IPS DF 4.7 (cell line): Measurements from ENCODE around the gene EXOC2.
"Not testable (repeated sequence)": the region's sequence is repeated elsewhere in the genome, so short reads cannot be mapped to it uniquely, and the experiment has no call there.

Experiments
- DNase-seq: peaks from one replicate; pipeline ENCODE4 v3.0.0-alpha.2; 2013; ENCODE audit warnings: low spot score; ENCODE audit errors: extremely low read depth

Gene EXOC2

GRCh38 chr6:583635-584034 is 109.3 kb downstream of the EXOC2 start:
- no peak for DNase-seq

- DNase-seq, result no peak
These were observed 109.8 kb downstream of the EXOC2 start for GRCh38 chr6:583116-583515.

- DNase-seq, result no peak
These were observed 110.6 kb downstream of the EXOC2 start for GRCh38 chr6:582370-582769.

- no peak for DNase-seq
These were observed 113.6 kb downstream of the EXOC2 start for GRCh38 chr6:579339-579738.

- no peak for DNase-seq
These were observed 120.2 kb downstream of the EXOC2 start for GRCh38 chr6:572596-573265.

GRCh38 chr6:571892-572291 is 121.0 kb downstream of the EXOC2 start:
- DNase-seq, result no peak

GRCh38 chr6:570825-571224 is 122.1 kb downstream of the EXOC2 start:
- no peak for DNase-seq

- DNase-seq, result no peak
These were observed 123.9 kb downstream of the EXOC2 start for GRCh38 chr6:568954-569523.

- DNase-seq, result no peak
These were observed 124.9 kb downstream of the EXOC2 start for GRCh38 chr6:568085-568484.

- no peak for DNase-seq
These were observed 129.1 kb downstream of the EXOC2 start for GRCh38 chr6:563863-564262.

GRCh38 chr6:562052-562676 is 130.8 kb downstream of the EXOC2 start:
- DNase-seq, result no peak

GRCh38 chr6:561335-561734 is 131.6 kb downstream of the EXOC2 start:
- not testable (repeated sequence) for DNase-seq

GRCh38 chr6:558959-559358 is 134.0 kb downstream of the EXOC2 start:
- no peak for DNase-seq

- DNase-seq, result no peak
These were observed 134.8 kb downstream of the EXOC2 start for GRCh38 chr6:558089-558488.

GRCh38 chr6:551829-552350 is 141.0 kb downstream of the EXOC2 start:
- no peak for DNase-seq

GRCh38 chr6:551405-551804 is 141.5 kb downstream of the EXOC2 start:
- DNase-seq, result peak; percentile 19

- no peak for DNase-seq
These were observed 143.0 kb downstream of the EXOC2 start for GRCh38 chr6:549906-550305.

GRCh38 chr6:548517-548916 is 144.4 kb downstream of the EXOC2 start:
- no peak for DNase-seq

- no peak for DNase-seq
These were observed 144.8 kb downstream of the EXOC2 start for GRCh38 chr6:548091-548490.

- DNase-seq, result no peak
These were observed 152.4 kb downstream of the EXOC2 start for GRCh38 chr6:540490-540889.

GRCh38 chr6:537114-537513 is 155.8 kb downstream of the EXOC2 start:
- DNase-seq, result no peak

- no peak for DNase-seq
These were observed 162.5 kb downstream of the EXOC2 start for GRCh38 chr6:530425-530824.

- DNase-seq, result no peak
These were observed 163.9 kb downstream of the EXOC2 start for GRCh38 chr6:528989-529388.
